HepG2 (cell line): ENCODE data around the gene ZNF652. TPM values are rescaled to one million over a fixed set of nuclear protein-coding genes. Genes with fewer than 3 reads are reported as not detected.

Source experiments
- ATAC-seq: fragments of 200-7000 bp; cut with Tn5 transposase; 3 replicates; pipeline ENCODE4 v1.9.1; 2020; ENCODE audit warnings: mild to moderate bottlenecking, moderate library complexity
- BruUV-seq: library from RNA; stranded (reverse); fragments of 400-500 nt; replicated peaks from 2 replicates; lab custom pipeline; 2021; lab: Mats Ljungman, UMichigan
- CTCF ChIA-PET: fragments of 300-600 bp; formaldehyde crosslinking; extraction: SDS; loops from one replicate; lab custom pipeline; 2021; ENCODE audit warnings: low total read pairs, inconsistent platforms, low intra/inter-chr PET ratio; lab: Yijun Ruan, JAX
- POLR2A ChIA-PET: fragments of 350-600 bp; sonication (Branson Sonifier 250); formaldehyde crosslinking; loops from one replicate; lab custom pipeline; 2020; ENCODE audit warnings: antibody characterized with exemption, inconsistent platforms; lab: Yijun Ruan, JAX
- DNase-seq: peaks from one replicate; pipeline ENCODE4 v3.0.0-alpha.2; 2015; ENCODE audit warnings: low spot score
- FAIRE-seq: peaks from 3 replicates; lab custom pipeline; 2011; peaks lifted over from hg19 to GRCh38; lab: Jason Lieb, UNC
- H2AFZ ChIP-seq: one replicate; pipeline ENCODE4 v1.6.1; 2011; ENCODE audit warnings: low read length, inconsistent platforms
- H3K27ac ChIP-seq: fragments of 300-600 bp; 3 replicates; pipeline ENCODE4 v1.8.0; 2011; ENCODE audit warnings: mixed run types, mild to moderate bottlenecking, mixed read lengths, low read length, inconsistent platforms; ENCODE audit not compliant: insufficient read depth; ENCODE audit errors: extremely low read length
- H3K27me3 ChIP-seq, 2 experiments: fragments of 200-600 bp in 1 of 2; 2 replicates in 1 of 2; 3 replicates in 1 of 2; pipeline versions ENCODE4 v1.6.0 to v1.8.0; 2011; ENCODE audit warnings: low read length in 2 of 2, mild to moderate bottlenecking in 2 of 2, moderate library complexity in 2 of 2, inconsistent platforms in 1 of 2; ENCODE audit not compliant: insufficient read depth in 2 of 2, control insufficient read depth in 1 of 2
- H3K36me3 ChIP-seq, 2 experiments: fragments of 200-600 bp in 1 of 2; replicated peaks in 1 of 2; 2 replicates in 1 of 2; 3 replicates in 1 of 2; pipeline versions ENCODE4 v1.5.1 to v1.8.0; 2011; ENCODE audit warnings: low read length in 2 of 2, inconsistent platforms in 1 of 2; ENCODE audit not compliant: insufficient read depth in 2 of 2, control insufficient read depth in 1 of 2
- H3K4me1 ChIP-seq: 2 replicates; pipeline ENCODE4 v1.5.1; 2012; ENCODE audit warnings: low read length, inconsistent platforms; ENCODE audit not compliant: insufficient read depth
- H3K4me2 ChIP-seq: 2 replicates; pipeline ENCODE4 v1.6.0; 2011; ENCODE audit warnings: low read depth, low read length, inconsistent platforms
- H3K4me3 ChIP-seq, 3 experiments: fragments of 200-600 bp in 1 of 3; sonication (generic), shearing (Covaris generic) in 1 of 3; replicated peaks in 1 of 3; 2 replicates each; pipeline ENCODE4 v1.5.1; 2011 to 2016; ENCODE audit warnings: low read length in 3 of 3, inconsistent platforms in 2 of 3, low read depth in 2 of 3, mild to moderate bottlenecking in 2 of 3, control low read depth in 1 of 3, mixed read lengths in 1 of 3; ENCODE audit not compliant: insufficient read depth in 1 of 3
- H3K79me2 ChIP-seq: one replicate; pipeline ENCODE4 v1.6.1; 2011; ENCODE audit warnings: low read length, inconsistent platforms; ENCODE audit not compliant: insufficient read depth
- H3K9ac ChIP-seq: 2 replicates; pipeline ENCODE4 v1.6.0; 2011; ENCODE audit warnings: mild to moderate bottlenecking, low read depth, low read length, inconsistent platforms; ENCODE audit not compliant: insufficient read depth
- H3K9me3 ChIP-seq: 2 replicates; pipeline ENCODE4 v1.5.1; 2012; ENCODE audit warnings: mild to moderate bottlenecking, low read length
- H4K20me1 ChIP-seq: 2 replicates; pipeline ENCODE4 v1.6.0; 2011; ENCODE audit warnings: inconsistent platforms, mild to moderate bottlenecking, low read length, moderate library complexity; ENCODE audit not compliant: insufficient read depth
- CTCF ChIP-seq: sonication (generic); formaldehyde crosslinking; IDR thresholded peaks from 2 replicates; pipeline ENCODE4 v1.5.0; 2020; ENCODE audit warnings: mild to moderate bottlenecking, missing genetic modification reagents, moderate library complexity
- FOXA3 ChIP-seq: IDR thresholded peaks from 2 replicates; pipeline ENCODE4 v1.6.1; 2016; ENCODE audit warnings: missing genetic modification reagents, missing compliant biosample characterization
- MED13 ChIP-seq: sonication (generic); formaldehyde crosslinking; IDR thresholded peaks from 2 replicates; pipeline ENCODE4 v1.5.0; 2020; ENCODE audit warnings: missing genetic modification reagents
- MIXL1 ChIP-seq: IDR thresholded peaks from 2 replicates; pipeline ENCODE4 v1.6.1; 2016
- NCOA2 ChIP-seq: sonication (generic); formaldehyde crosslinking; IDR thresholded peaks from 2 replicates; pipeline ENCODE4 v1.8.0; 2022; ENCODE audit warnings: inconsistent platforms
- PAXIP1 ChIP-seq: sonication (generic); formaldehyde crosslinking; conservative IDR thresholded peaks from 2 replicates; pipeline ENCODE4 v1.4.0; 2020; ENCODE audit warnings: mild to moderate bottlenecking, missing genetic modification reagents, moderate library complexity
- SMC3 ChIP-seq: IDR thresholded peaks from 2 replicates; pipeline ENCODE4 v1.6.1; 2011; ENCODE audit warnings: low read length, improper control_type of control experiment
- STAG1 ChIP-seq: sonication (generic); formaldehyde crosslinking; IDR thresholded peaks from 2 replicates; pipeline ENCODE4 v1.4.0; 2020; ENCODE audit warnings: missing genetic modification reagents
- THAP7 ChIP-seq: sonication (generic); formaldehyde crosslinking; IDR thresholded peaks from 2 replicates; pipeline ENCODE4 v1.8.1; 2023; ENCODE audit warnings: mild to moderate bottlenecking, missing genetic modification reagents
- ZNF451 ChIP-seq: sonication (generic); formaldehyde crosslinking; IDR thresholded peaks from 2 replicates; pipeline ENCODE4 v1.5.0; 2020; ENCODE audit warnings: mild to moderate bottlenecking, missing genetic modification reagents
- ZNF777 ChIP-seq: sonication (generic); formaldehyde crosslinking; IDR thresholded peaks from 2 replicates; pipeline ENCODE4 v1.4.0; 2020; ENCODE audit warnings: missing genetic modification reagents
- WGBS: methylation state at CpG from one replicate; pipeline ENCODE4 v1.1.6; 2017; ENCODE audit warnings: low lambda C conversion rate; 5-methylcytosine and 5-hydroxymethylcytosine counted together
- in situ Hi-C: cut with HindIII; loops from 2 replicates; pipeline ENCODE4 v1.10.0; 2017; ENCODE audit warnings: low pct_unique_long_range_greater_than_20kb; ENCODE audit not compliant: extremely low pct_ligation_motif_present
- intact Hi-C: fragments of 100-400 bp; cut with micrococcal nuclease; formaldehyde crosslinking; loops from one replicate; pipeline ENCODE4 v1.10.0; 2022; ENCODE audit not compliant: unreplicated experiment
- polyA plus RNA-seq, 8 experiments: library from polyadenylated mRNA; depleted of rRNA in 3 of 8; stranded (reverse) in 7 of 8; unstranded in 1 of 8; fragments of >200 nt; fragmentation: Illumina TruSeq in 4 of 8; extraction: Trizol in 4 of 8; gene quantifications; 2 replicates each; pipeline versions ENCODE4 v1.2.1 to v1.2.3, GENCODE V29; 2011 to 2016; ENCODE audit warnings: low read depth in 4 of 8, missing spikeins in 1 of 8, mixed read lengths in 1 of 8; ENCODE audit not compliant: insufficient read depth in 1 of 8
- total RNA-seq, 5 experiments: library from RNA; depleted of rRNA; stranded (reverse); fragments of >200 nt; fragmentation: Illumina TruSeq; extraction: Trizol; gene quantifications; 2 replicates each; pipeline ENCODE4 v1.2.3, GENCODE V29; 2016; ENCODE audit warnings: low read depth in 1 of 5

Gene ZNF652
- total and polyA plus RNA-seq, 2 of the 13 experiments (the other 11 are each of a cell fraction or from before 2014, with no cell fraction given) = 16.2 to 30.2 TPM

- peaks cover 8% of the 10 kb centered on the region; the same call in 1 of the 2 replicates for H3K4me1 ChIP-seq
- H4K20me1 ChIP-seq = no peaks in the 10 kb centered on the region
- no peak overlapping the region for H2AFZ ChIP-seq
- TF ChIP-seq CTCF (CRISPR knock-in tag) = peak; percentile 54
- TF ChIP-seq MED13 (CRISPR knock-in tag) = no peak
- peak; percentile 52 for TF ChIP-seq SMC3
- TF ChIP-seq STAG1 (CRISPR knock-in tag) = peak; percentile 54
- FAIRE-seq = peak; percentile 28
- ChIA-PET POLR2A (no interaction called here), CTCF (interaction anchor here (0.7 kb wide), 2 partner anchors 68 to 620 kb away, joined by 3 to 4 read pairs; no protein-coding TSS in a partner anchor)
- intact Hi-C loops (loop anchor here (1.0 kb wide), 1 partner anchor 111 kb away; no protein-coding TSS in a partner anchor), in situ Hi-C loops (no loop called here)
- WGBS = 75% methylated on average over 4 of the region's 4 CpGs
- H3K79me2 ChIP-seq = no peaks in the 10 kb centered on the region
- peaks cover 0 to 5% of the 10 kb centered on the region in 2 experiments; a peak in 1 of 5 replicates for H3K36me3 ChIP-seq
- no peak overlapping the region for H3K4me2 ChIP-seq
- no TSS peak for BruUV-seq
- no peak overlapping the region for H3K27ac ChIP-seq
- no peak overlapping the region for H3K9ac ChIP-seq
- ATAC-seq = peak; percentile 70
- H3K9me3 ChIP-seq = no peaks in the 10 kb centered on the region
- peak; percentile 28 for DNase-seq
- no peak overlapping the region for H3K4me3 ChIP-seq
- no peaks in the 10 kb centered on the region for H3K27me3 ChIP-seq
Measured at GRCh38 chr17:49290690-49291359, 71.2 kb downstream of the ZNF652 start.

GRCh38 chr17:49288388-49288787 lies 73.7 kb downstream of the ZNF652 start:
- H3K79me2 ChIP-seq = no peaks in the 10 kb centered on the region
- intact Hi-C loops = no loop called here
- 83% methylated on average over 1 of the region's 1 CpG for WGBS
- peaks cover 0 to 5% of the 10 kb centered on the region in 2 experiments; a peak in 1 of 5 replicates for H3K36me3 ChIP-seq
- H3K4me2 ChIP-seq = no peak overlapping the region
- peak; percentile 20; the same call in 2 of the 3 replicates for ATAC-seq
- no peaks in the 10 kb centered on the region for H3K9me3 ChIP-seq
- DNase-seq = no peak
- ChIA-PET POLR2A (no interaction called here), CTCF (no interaction called here)
- FAIRE-seq = no peak
- H3K4me3 ChIP-seq = no peak overlapping the region
- no peaks in the 10 kb centered on the region for H4K20me1 ChIP-seq
- no peaks in the 10 kb centered on the region for H3K27me3 ChIP-seq
- in situ Hi-C loops = no loop called here
- no peak overlapping the region for H2AFZ ChIP-seq
- H3K4me1 ChIP-seq = peaks cover 13% of the 10 kb centered on the region
- no peak overlapping the region for H3K27ac ChIP-seq
- BruUV-seq = no TSS peak
- no peak overlapping the region for H3K9ac ChIP-seq
- TF ChIP-seq NCOA2 (CRISPR knock-in tag) (no peak), THAP7 (CRISPR knock-in tag) (no peak), PAXIP1 (CRISPR knock-in tag) (no peak), ZNF451 (CRISPR knock-in tag) (no peak), MIXL1 (CRISPR knock-in tag) (no peak), FOXA3 (no peak), ZNF777 (CRISPR knock-in tag) (no peak)
